A172 (cell line): Measurements from ENCODE around the gene ZNF106. TPM values are rescaled to one million over a fixed set of nuclear protein-coding genes. Genes with fewer than 3 reads are reported as not detected.

Source experiments
- DNase-seq: peaks from one replicate; pipeline ENCODE4 v3.0.0-alpha.2; 2015; ENCODE audit warnings: low spot score
- total RNA-seq: library from RNA; depleted of rRNA; stranded (reverse); fragments of >200 nt; shearing (Covaris generic); gene quantifications from 2 replicates; pipeline ENCODE4 v1.2.3, GENCODE V29; 2014

ZNF106 gene
- total RNA-seq, 1 experiment from 2014 or later, result 45.4 TPM

DNA sequence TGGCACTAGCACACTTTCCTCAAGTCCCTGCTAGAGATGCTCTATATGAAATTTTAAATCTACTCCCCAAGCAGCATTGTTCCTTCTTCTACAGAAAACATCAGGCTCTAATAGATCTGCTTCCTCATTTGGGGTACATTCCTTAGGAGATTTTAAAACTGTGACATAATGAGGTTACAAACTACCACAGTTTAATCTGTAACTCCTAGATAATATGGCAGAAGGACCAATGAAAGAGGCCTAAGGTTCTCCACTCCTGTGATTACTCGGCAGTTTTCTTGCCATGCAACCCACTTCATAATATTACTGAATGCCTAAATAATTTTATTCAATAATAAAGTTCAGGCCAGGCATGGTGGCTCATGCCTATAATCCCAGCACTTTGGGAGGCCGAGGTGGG, 16.1 kb downstream of the ZNF106 start:
- no peak for DNase-seq

GRCh38 chr15:42471002-42471401, 19.9 kb downstream of the ZNF106 start:
- no peak for DNase-seq

GRCh38 chr15:42465520-42466259, 25.3 kb downstream of the ZNF106 start:
- no peak for DNase-seq

- DNase-seq, result no peak
Observed at GRCh38 chr15:42461261-42461660, 29.7 kb downstream of the ZNF106 start.

DNA sequence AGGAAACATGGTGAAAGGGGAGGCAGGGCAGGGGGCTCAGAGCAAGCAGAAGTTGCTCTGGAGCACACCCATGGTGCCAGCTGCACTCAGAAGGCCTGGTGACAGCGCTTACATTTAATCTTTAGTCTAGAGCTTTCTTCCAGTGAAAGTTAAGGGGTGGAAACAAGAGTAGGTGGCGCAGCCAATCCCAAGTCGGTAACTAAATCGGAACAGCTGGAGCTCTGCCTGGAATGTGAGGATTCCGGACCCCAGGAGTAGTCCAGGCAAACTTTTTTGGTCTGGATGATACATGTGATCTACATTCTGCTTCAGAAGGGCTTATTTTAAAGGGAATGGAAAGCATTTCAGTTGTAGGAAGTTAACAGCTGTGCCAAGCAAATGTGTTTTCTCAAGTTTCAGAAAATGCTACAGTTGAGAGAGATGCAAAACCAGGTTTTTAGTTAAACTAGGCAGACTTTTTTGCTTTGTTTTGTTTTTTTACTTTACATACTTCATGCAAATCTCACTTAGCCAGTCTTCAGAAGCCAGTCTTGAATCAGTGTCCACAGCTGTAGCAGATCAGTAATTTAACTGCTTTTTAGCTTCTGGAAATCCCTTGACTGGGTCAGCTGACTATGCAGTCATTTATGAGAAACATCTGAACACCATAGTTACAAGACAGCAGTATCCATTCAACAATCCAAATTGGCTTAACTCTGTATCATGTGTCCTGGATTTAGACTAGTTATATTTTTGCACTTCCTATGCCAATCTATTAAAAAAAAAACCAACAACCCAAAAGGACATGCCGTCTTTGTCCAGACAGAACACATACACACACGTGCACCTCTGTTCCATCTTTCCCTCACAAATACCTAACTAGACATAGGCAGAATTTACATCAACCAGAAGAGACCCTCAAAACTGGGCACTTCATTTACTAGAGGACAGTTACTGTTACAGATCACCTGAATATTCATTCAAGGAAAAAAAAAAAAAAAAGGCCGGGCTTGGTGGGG, 33.2 kb downstream of the ZNF106 start:
- DNase-seq, result peak; percentile 73

DNA sequence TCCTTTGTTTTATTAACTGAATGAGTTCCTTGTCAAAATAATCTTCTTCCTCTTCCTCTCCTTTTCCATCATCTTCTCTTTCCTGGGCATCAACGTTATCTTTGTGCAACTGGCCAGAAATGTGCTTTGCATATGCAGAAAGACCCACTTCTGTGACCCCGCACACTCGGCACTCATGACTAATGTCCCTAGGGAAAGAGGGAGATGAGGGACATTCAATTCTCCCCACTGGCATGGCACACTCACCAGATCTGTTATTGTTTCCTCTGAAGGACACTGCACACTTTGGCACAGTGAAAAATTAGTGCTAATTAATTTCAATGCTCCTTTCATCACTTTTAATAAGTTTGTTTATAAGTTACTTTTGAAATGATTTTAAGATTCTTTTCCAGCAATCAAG, 34.0 kb downstream of the ZNF106 start:
- no peak for DNase-seq

GRCh38 chr15:42456531-42456930, 34.4 kb downstream of the ZNF106 start:
- DNase-seq, result no peak

GRCh38 chr15:42453826-42454225, 37.1 kb downstream of the ZNF106 start:
- DNase-seq, result no peak

- DNase-seq, result no peak
Observed at GRCh38 chr15:42450425-42450790, 40.5 kb downstream of the ZNF106 start.

- DNase-seq, result no peak
Observed at GRCh38 chr15:42449770-42450424, 41.0 kb downstream of the ZNF106 start.

DNA sequence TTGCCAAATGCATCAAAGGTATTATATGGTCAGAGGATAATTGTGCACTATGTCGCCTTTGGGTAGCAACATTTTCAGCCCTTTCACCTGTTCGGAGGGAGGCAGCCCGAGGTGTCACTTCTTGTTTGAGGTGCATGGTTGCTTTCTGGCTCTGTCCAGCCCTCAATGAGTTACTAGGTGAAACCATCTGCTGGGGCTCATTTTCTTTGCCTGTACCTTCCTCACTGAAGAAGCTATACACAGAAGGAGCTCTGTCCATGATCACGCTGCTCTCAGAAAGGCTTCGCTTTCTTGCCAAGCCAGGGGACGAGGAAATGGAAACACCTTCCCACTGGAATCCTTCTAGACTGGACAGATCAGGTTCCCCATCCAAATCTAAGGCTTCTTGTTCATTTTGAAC, 42.7 kb downstream of the ZNF106 start:
- DNase-seq, result no peak

DNA sequence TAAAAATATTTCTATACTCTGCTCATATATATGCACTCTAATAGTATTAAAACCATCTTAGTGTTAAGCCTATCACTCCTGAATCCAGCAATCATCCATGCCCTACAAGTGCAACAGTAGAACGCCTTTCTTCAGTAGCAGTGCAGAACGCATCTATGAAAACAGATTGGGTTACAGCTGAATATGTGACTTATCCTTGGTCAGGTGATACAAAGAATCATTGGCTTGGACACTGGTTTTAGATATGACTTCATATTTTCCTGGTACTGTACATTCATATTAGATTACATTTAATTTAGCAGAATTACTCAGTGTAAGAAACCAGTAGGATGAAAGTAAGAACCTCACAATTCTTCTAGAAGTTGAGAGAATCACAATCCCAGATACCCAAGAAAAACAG, 43.3 kb downstream of the ZNF106 start:
- no peak for DNase-seq

DNA sequence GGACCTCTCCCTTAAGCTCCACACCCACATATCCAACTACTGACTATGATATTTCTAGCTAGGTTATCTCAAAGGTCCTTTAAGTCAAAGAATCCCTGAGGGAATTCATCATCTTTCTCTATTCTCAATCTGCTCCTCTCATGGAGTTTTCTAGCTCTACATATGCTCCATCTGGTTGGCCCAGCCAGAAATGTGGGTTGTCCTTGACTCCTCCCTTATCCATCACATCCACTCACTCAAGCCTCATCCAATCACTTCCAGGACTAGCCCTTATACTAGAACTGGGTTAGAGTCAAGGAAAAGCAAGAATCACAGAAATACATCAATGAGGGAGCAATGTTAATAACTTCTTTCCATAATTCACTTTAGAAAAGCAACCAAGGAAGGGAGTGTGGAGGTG, 45.4 kb downstream of the ZNF106 start:
- no peak for DNase-seq

- peak; percentile 13 for DNase-seq
Observed at GRCh38 chr15:42444415-42445063, 46.4 kb downstream of the ZNF106 start.

- no peak for DNase-seq
Observed at GRCh38 chr15:42427429-42428223, 63.3 kb downstream of the ZNF106 start.

- no peak for DNase-seq
Observed at GRCh38 chr15:42421376-42421775, 69.6 kb downstream of the ZNF106 start.

DNA sequence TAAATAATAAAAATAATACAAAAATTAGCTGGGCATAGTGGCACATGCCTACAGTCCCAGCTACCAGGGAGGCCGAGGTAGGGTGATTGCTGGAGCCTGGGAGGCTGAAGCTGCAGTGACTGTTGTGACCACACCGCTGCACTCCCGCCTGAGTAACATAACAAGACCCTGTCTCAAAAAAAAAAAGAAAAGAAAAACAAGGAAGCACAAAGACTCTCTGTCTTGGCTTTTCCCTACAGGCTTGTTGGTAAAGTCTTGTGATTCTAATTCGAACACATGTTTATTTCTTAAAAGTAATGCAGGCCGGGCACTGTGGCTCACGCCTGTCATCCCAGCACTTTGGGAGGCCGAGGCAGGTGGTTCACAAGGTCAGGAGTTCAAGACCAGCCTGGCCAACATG, 71.6 kb downstream of the ZNF106 start:
- no peak for DNase-seq

DNA sequence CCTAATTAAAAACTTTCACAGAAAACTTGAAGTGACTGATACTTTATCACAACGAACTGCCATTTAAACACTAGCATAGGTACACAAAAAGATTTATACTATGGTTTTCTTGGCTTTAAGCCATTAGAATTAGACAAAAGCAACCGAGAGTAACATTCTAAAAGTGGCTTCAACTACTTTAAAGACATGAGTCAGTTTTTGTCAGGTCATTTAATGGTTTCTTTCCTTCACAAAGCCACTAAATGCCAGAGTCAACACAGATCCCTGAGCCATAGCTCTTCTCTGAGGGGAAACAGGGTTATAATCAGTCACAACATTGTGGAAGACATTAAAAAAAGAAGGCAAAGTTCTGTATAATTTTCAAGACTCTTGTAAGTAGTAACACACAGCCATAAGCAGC, 77.0 kb downstream of the ZNF106 start:
- DNase-seq, result peak; percentile 31

- no peak for DNase-seq
Observed at GRCh38 chr15:42411884-42412283, 79.1 kb downstream of the ZNF106 start.

DNA sequence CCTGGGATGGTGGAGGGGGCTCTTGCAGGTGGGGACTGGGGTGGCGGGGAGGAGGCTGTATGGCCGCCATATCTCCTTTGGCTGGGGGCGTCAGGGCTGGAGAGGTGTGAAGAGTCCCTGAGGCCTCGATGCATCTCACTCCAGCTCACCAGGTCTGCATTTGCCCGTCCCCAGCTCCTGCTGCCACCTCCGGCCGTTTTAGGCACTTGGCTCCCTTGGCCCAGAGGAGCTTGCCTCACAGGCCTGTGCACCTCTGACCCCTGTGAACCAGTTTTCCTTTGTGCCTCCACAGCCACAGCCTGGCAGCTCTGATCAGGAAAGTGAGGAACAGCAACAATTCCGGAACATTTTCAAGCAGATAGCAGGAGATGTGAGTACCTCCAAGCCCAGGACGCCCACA, 81.9 kb downstream of the ZNF106 start:
- no peak for DNase-seq

DNA sequence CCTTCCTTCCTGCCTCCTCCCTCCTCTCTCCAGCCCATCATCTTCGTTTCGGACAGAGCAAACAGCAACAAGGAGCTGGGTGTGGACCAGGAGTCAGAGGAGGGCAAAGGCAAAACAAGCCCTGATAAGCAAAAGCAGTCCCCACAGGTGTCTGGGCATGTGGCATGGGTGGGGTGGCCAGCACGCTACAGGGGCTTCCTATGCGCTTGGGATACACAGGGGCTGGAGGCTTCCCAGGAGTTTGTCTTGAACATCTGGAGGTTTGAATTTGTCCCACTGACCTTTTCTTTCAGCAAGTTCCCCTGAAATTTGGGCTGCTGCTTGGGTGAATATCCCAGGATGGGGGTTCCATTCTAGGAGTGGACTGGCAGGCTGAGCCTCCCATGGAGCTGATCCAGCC, 82.8 kb downstream of the ZNF106 start:
- DNase-seq, result no peak
